Cardiac fibroblast (primary cell): Measurements from ENCODE around the gene CYSLTR2.

Source experiments
- DNase-seq, 2 donors: peaks; one replicate each; pipeline versions ENCODE4 v3.0.0 to v3.0.0-alpha.2; 2010; ENCODE audit warnings: low read depth in 2 of 2
- H3K4me3 ChIP-seq, 2 donors: replicated peaks in 1 of 2; 1 replicate in 1 of 2; 2 replicates in 1 of 2; pipeline ENCODE4 v1.5.1; 2011; ENCODE audit warnings: low read depth in 2 of 2, low read length in 2 of 2, mild to moderate bottlenecking in 2 of 2, moderate library complexity in 1 of 2
- TF ChIP-seq, protein P1 (sequence below): IDR thresholded peaks from one replicate; pipeline ENCODE4 v1.5.1; 2011; ENCODE audit warnings: low read depth, mild to moderate bottlenecking, low read length, inconsistent platforms

The CYSLTR2 gene

DNA sequence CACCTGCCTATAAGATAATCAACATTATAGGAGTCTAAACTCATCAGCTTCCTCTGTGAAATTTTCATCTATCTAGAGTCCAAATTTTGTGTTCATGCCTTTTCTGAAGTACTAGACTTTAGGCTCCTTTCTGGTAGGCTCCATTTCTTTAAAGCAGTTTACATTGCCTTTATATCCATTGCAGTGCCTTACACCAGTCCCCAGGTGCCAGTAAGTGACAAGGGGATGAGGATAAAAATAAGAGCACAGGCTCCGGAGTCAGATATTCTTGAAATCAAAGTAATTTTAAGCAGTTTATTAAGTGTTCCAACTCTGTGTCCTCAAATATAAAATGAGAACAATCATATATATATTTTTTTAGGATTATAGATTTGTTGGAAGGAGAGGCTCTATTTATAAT is 10.6 kb upstream of the CYSLTR2 start:
- TF ChIP-seq, protein P1, sequence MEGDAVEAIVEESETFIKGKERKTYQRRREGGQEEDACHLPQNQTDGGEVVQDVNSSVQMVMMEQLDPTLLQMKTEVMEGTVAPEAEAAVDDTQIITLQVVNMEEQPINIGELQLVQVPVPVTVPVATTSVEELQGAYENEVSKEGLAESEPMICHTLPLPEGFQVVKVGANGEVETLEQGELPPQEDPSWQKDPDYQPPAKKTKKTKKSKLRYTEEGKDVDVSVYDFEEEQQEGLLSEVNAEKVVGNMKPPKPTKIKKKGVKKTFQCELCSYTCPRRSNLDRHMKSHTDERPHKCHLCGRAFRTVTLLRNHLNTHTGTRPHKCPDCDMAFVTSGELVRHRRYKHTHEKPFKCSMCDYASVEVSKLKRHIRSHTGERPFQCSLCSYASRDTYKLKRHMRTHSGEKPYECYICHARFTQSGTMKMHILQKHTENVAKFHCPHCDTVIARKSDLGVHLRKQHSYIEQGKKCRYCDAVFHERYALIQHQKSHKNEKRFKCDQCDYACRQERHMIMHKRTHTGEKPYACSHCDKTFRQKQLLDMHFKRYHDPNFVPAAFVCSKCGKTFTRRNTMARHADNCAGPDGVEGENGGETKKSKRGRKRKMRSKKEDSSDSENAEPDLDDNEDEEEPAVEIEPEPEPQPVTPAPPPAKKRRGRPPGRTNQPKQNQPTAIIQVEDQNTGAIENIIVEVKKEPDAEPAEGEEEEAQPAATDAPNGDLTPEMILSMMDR: no peak
- H3K4me3 ChIP-seq: no peak overlapping the region
- DNase-seq: no peak

DNA sequence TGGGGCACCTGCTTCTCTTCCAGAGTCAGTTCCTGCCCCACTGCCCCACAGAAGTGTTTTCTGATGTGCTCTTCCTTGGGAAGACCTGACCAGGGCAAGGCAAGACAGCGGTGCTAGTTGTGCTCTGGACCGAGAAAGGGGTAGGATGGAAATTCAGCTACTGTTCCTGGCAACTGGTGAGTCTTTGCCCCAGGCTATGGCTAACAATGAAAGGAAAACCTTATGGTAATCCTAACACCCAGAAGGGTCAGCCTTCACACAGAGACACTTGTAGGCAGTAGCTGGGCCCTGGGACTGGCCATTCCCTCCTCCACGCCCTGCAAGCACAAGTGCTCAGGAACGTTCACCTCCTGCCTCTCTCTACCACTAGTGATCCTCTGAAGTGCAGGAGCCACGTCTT is 9.6 kb upstream of the CYSLTR2 start:
- TF ChIP-seq, protein P1: no peak
- H3K4me3 ChIP-seq: no peak overlapping the region
- no peak for DNase-seq

DNA sequence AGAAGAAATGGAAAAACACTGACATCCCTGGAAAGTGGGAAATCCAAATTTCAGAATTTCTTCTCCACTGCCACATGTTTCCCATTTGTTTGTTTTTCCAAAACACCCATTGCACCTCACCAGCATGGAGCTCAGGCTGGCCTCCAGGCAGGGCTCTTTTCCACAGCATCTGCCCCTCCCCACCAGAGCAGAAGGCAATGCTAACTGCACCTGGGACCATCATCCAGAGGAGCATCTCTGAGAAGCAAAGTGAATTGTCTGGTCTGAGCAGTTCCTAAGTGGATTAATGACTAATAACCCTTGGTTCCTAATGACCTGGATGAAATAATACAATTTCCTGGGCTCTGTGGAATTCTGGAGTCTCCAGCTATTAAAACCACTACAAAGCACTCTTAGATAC is 8.8 kb upstream of the CYSLTR2 start:
- TF ChIP-seq, protein P1: no peak
- no peak for DNase-seq
- no peak overlapping the region for H3K4me3 ChIP-seq

DNA sequence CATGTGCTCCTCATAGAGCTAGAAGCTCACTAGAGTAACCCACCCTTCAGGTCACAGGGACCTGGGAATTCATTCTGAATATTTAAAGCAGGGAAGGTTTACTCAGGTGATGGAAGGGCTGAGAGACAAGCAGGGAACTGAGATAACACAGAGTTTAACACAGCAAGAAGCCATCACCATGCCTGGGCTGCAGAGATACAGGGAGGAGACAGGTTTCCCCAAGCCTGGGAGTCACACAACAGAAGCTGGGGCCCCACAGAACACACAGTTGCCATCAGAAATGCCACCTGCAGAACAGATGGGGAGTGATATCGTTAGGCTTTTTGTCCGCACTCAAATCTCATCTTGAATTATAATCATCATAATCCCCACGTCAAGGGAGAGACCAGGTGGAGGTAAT is 7.9 kb upstream of the CYSLTR2 start:
- TF ChIP-seq, protein P1: no peak
- DNase-seq: no peak
- no peak overlapping the region for H3K4me3 ChIP-seq

DNA sequence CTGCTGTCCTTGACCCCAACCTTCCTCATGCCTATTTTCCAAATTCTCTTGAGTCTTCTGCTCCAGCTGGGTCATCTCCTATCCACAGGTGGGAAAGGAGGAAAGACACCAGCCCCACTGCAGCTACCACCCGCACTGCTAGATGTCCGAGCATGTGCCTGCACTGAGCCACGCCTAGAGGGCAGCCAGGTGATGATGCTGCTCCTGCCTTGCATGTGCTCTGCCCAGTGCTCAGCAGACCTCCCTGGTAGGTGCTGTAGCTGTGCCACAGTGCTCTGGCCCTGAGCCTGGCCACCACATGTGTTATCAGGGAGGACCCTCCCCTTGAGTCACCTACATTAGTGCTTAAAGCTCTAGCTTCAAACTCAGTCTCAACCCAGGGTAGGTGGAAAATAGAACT is 6.9 kb upstream of the CYSLTR2 start:
- H3K4me3 ChIP-seq: no peak overlapping the region
- TF ChIP-seq, protein P1: no peak
- no peak for DNase-seq

DNA sequence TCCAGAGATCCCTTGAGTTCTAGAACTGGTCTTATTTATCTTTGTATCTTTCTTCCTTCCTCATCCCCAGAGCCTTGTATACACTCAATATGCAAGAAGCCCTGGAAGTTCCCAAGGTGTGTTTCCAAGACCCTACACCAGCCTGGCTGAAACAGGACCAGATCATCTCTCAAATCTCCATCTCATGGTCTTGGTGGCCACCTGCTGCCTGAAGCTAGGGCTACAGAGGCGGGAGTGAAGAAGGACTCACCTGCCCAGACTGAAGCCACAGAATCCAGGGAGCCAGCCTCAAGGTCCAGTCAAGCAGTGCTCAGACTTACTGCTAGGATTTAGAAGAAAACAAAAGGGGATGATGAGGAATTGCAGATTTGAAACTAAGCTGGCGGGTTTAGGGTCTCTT is 6.1 kb upstream of the CYSLTR2 start:
- no peak for DNase-seq
- TF ChIP-seq, protein P1: no peak
- no peak overlapping the region for H3K4me3 ChIP-seq

DNA sequence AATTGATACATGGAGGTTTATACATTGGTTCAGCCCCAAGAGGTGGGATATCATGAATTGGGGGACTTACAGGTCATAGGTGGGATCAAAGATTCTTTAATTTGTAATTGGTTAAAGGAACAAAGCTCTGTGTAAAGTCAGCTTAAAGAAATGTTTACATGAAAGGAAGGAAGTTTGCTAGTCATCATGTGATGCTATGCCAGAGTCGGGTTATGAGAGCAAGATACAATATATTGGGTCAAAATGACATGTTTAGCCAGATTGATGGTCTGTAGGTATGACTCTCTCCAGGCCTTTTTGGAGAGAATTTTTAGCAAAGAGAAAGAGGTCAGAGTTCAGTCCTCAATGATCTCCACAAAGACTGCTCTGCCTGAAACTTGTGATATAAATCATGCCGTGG is 5.3 kb upstream of the CYSLTR2 start:
- no peak for DNase-seq
- TF ChIP-seq, protein P1: no peak

More for the DNA sequence above, 5.3 kb upstream of the CYSLTR2 start:
- no peak overlapping the region for H3K4me3 ChIP-seq
